B cell (primary cell): ENCODE results near the gene AATK. TPM values are rescaled to one million over a fixed set of nuclear protein-coding genes. Genes with fewer than 3 reads are reported as not detected.

Source experiments
- ATAC-seq: fragments of 200-7000 bp; cut with Tn5 transposase; one replicate; pipeline ENCODE4 v1.10.0; 2021; ENCODE audit warnings: low read depth, mild to moderate bottlenecking, moderate number of reproducible peaks, moderate library complexity
- CTCF ChIA-PET: fragments of 350-600 bp; sonication (Branson Sonifier 250); formaldehyde crosslinking; loops from one replicate; lab custom pipeline; 2021; ENCODE audit warnings: antibody characterized with exemption, inconsistent platforms; lab: Charles Lee
- POLR2A ChIA-PET: fragments of 350-600 bp; sonication (Branson Sonifier 250); formaldehyde crosslinking; loops from one replicate; lab custom pipeline; 2021; ENCODE audit warnings: antibody characterized with exemption; lab: Charles Lee
- DNase-seq: peaks from one replicate; pipeline ENCODE4 v3.0.0; 2013
- H2AFZ ChIP-seq: 2 replicates; pipeline ENCODE4 v1.6.1; 2012; ENCODE audit warnings: mild to moderate bottlenecking, low read depth, low read length; ENCODE audit not compliant: insufficient read depth, poor library complexity, severe bottlenecking
- H3K27ac ChIP-seq, 2 donors: 1 replicate in 1 of 2; 2 replicates in 1 of 2; pipeline ENCODE4 v1.5.1; 2012 to 2013; ENCODE audit warnings: low read length in 2 of 2, mild to moderate bottlenecking in 2 of 2, moderate library complexity in 1 of 2
- H3K27me3 ChIP-seq, 4 experiments: fragments of 200-600 bp in 1 of 4; sonication (generic) in 1 of 4; replicated peaks in 1 of 4; 1 replicate in 2 of 4; 2 replicates in 2 of 4; pipeline versions ENCODE4 v1.6.1 to v1.7.0; 2013 to 2016; ENCODE audit warnings: low read length in 3 of 4, mild to moderate bottlenecking in 2 of 4, mixed read lengths in 1 of 4, moderate library complexity in 1 of 4; ENCODE audit not compliant: insufficient read depth in 4 of 4, control insufficient read depth in 3 of 4; ENCODE audit errors: control extremely low read depth in 1 of 4
- H3K36me3 ChIP-seq, 2 experiments: replicated peaks in 1 of 2; 1 replicate in 1 of 2; 2 replicates in 1 of 2; pipeline versions ENCODE4 v1.6.1 to v1.7.1; 2013; ENCODE audit warnings: low read length in 1 of 2; ENCODE audit not compliant: insufficient read depth in 2 of 2, control insufficient read depth in 1 of 2; ENCODE audit errors: control extremely low read depth in 1 of 2, extremely low read depth in 1 of 2
- H3K4me1 ChIP-seq, 2 donors: fragments of 200-600 bp in 1 of 2; sonication (generic) in 1 of 2; 1 replicate in 1 of 2; 2 replicates in 1 of 2; pipeline versions ENCODE4 v1.5.1 to v1.6.1; 2013 to 2017; ENCODE audit warnings: low read length in 2 of 2; ENCODE audit not compliant: control insufficient read depth in 2 of 2, insufficient read depth in 2 of 2
- H3K4me2 ChIP-seq: replicated peaks from 2 replicates; pipeline ENCODE3; 2012; ENCODE audit warnings: mild to moderate bottlenecking, low read depth, low read length; ENCODE audit not compliant: poor library complexity, severe bottlenecking
- H3K4me3 ChIP-seq, 5 experiments: fragments of 200-600 bp in 1 of 5; sonication (generic) in 1 of 5; 1 replicate in 3 of 5; 2 replicates in 2 of 5; pipeline versions ENCODE4 v1.5.1 to v1.7.0; 2011 to 2016; ENCODE audit warnings: low read length in 4 of 5, mild to moderate bottlenecking in 4 of 5, low read depth in 2 of 5, control low read depth in 1 of 5, moderate library complexity in 1 of 5; ENCODE audit not compliant: insufficient read depth in 1 of 5; ENCODE audit errors: control extremely low read depth in 1 of 5, extremely low read depth in 1 of 5
- H3K79me2 ChIP-seq: fragments of 200-600 bp; sonication (generic); one replicate; pipeline ENCODE4 v1.6.0; 2016; ENCODE audit warnings: low read length; ENCODE audit not compliant: control insufficient read depth, insufficient read depth
- H3K9ac ChIP-seq: fragments of 200-600 bp; sonication (generic); 2 replicates; pipeline ENCODE4 v1.6.1; 2017; ENCODE audit warnings: mild to moderate bottlenecking, low read length, moderate library complexity
- H3K9me3 ChIP-seq, 3 donors: one replicate each; pipeline versions ENCODE4 v1.6.1 to v1.7.1; 2013; ENCODE audit warnings: low read length in 2 of 3; ENCODE audit not compliant: control insufficient read depth in 2 of 3, insufficient read depth in 1 of 3; ENCODE audit errors: control extremely low read depth in 1 of 3
- H4K20me1 ChIP-seq: 2 replicates; pipeline ENCODE4 v1.6.0; 2012; ENCODE audit warnings: mild to moderate bottlenecking, low read length; ENCODE audit not compliant: insufficient read depth, control insufficient read depth, poor library complexity, severe bottlenecking
- H3K27ac Mint-ChIP-seq: one replicate; pipeline ENCODE4 v1.8.0; 2021; ENCODE audit warnings: mixed read lengths
- H3K27me3 Mint-ChIP-seq: one replicate; pipeline ENCODE4 v1.8.0; 2021; ENCODE audit warnings: mixed read lengths
- H3K4me1 Mint-ChIP-seq: one replicate; pipeline ENCODE4 v1.8.0; 2021; ENCODE audit warnings: mixed read lengths
- H3K4me3 Mint-ChIP-seq: one replicate; pipeline ENCODE4 v1.8.0; 2021; ENCODE audit warnings: mixed read lengths
- H3K9me3 Mint-ChIP-seq: one replicate; pipeline ENCODE4 v1.8.0; 2022; ENCODE audit warnings: mixed read lengths; ENCODE audit not compliant: insufficient read depth
- EZH2 ChIP-seq: IDR thresholded peaks from 2 replicates; pipeline ENCODE4 v1.6.1; 2012; ENCODE audit warnings: borderline replicate concordance, low read depth, mild to moderate bottlenecking, moderate library complexity, low read length; ENCODE audit not compliant: insufficient read depth, poor library complexity, severe bottlenecking
- WGBS: methylation state at CpG from one replicate; pipeline ENCODE4 v1.1.5; 2013; ENCODE audit warnings: missing lambda C conversion rate; ENCODE audit not compliant: insufficient coverage; 5-methylcytosine and 5-hydroxymethylcytosine counted together
- intact Hi-C: fragments of 100-400 bp; cut with micrococcal nuclease; formaldehyde crosslinking; loops from one replicate; pipeline ENCODE4 v1.10.0; 2022
- polyA plus RNA-seq: library from polyadenylated mRNA; depleted of rRNA; stranded (reverse); fragments of >200 nt; gene quantifications from 2 replicates; pipeline ENCODE4 v1.2.3, GENCODE V29; 2012
- total RNA-seq, 2 donors: library from RNA; stranded (reverse); fragments of 120-200 nt in 1 of 2; gene quantifications; 1 replicate in 1 of 2; 2 replicates in 1 of 2; pipeline versions ENCODE4 v1.2.3 to v1.2.4, GENCODE V29; 2013 to 2022
- TF ChIP-seq, protein P1 (sequence below): fragments of 200-600 bp; IDR thresholded peaks from one replicate; pipeline ENCODE4 v1.8.0; 2022; ENCODE audit warnings: antibody characterized with exemption, mild to moderate bottlenecking

Gene AATK
- total and polyA plus RNA-seq, 2 donors (not counting 1 experiment from before 2014, with no cell fraction given) = 0.21 to 1.7 TPM

DNA sequence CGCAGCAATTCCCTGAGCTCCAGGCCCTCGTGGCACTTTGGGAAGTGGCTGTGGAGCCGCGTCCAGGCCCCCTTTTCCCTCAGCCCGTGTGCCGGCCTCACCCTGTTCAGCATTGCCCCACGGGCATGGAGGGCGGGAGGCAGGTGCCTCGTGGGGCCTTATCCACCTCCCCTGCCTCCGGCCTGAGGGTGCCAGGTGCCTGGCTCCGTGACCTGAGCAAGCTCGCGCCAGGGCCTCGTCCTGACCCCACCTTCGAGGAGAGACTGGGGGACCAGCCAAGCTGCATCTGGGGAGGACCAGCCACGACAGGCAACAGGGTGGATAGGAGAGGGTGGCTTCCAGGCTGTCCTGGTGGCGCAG lies 27.0 kb upstream of the AATK start:
- ChIA-PET POLR2A (no interaction called here), CTCF (no interaction called here)
- Histone ChIP-seq H4K20me1 (no peaks in the 10 kb centered on the region), H3K36me3 (peaks cover 0 to 11% of the 10 kb centered on the region in 2 experiments), H3K9ac (no peak overlapping the region), H3K4me1 (no peaks in the 10 kb centered on the region), H2AFZ (no peak overlapping the region), H3K4me2 (no peak overlapping the region), H3K27me3 (no peaks in the 10 kb centered on the region), H3K79me2 (no peaks in the 10 kb centered on the region), H3K4me3 (no peak overlapping the region), H3K27ac (no peak overlapping the region), H3K9me3 (no peaks in the 10 kb centered on the region)
- no peak overlapping the region for H3K27ac Mint-ChIP-seq
- 96% methylated on average over 17 of the region's 17 CpGs for WGBS
- no peak for TF ChIP-seq EZH2
- TF ChIP-seq, protein P1, sequence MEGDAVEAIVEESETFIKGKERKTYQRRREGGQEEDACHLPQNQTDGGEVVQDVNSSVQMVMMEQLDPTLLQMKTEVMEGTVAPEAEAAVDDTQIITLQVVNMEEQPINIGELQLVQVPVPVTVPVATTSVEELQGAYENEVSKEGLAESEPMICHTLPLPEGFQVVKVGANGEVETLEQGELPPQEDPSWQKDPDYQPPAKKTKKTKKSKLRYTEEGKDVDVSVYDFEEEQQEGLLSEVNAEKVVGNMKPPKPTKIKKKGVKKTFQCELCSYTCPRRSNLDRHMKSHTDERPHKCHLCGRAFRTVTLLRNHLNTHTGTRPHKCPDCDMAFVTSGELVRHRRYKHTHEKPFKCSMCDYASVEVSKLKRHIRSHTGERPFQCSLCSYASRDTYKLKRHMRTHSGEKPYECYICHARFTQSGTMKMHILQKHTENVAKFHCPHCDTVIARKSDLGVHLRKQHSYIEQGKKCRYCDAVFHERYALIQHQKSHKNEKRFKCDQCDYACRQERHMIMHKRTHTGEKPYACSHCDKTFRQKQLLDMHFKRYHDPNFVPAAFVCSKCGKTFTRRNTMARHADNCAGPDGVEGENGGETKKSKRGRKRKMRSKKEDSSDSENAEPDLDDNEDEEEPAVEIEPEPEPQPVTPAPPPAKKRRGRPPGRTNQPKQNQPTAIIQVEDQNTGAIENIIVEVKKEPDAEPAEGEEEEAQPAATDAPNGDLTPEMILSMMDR = no peak
- ATAC-seq = no peak
- H3K27me3 Mint-ChIP-seq = no peaks in the 10 kb centered on the region
- H3K9me3 Mint-ChIP-seq = no peaks in the 10 kb centered on the region
- no peak overlapping the region for H3K4me3 Mint-ChIP-seq
- H3K4me1 Mint-ChIP-seq = no peaks in the 10 kb centered on the region
- no peak for DNase-seq
- intact Hi-C loops = no loop called here

- Histone ChIP-seq H3K9ac (no peak overlapping the region), H3K27ac (no peak overlapping the region), H3K79me2 (no peaks in the 10 kb centered on the region), H4K20me1 (no peaks in the 10 kb centered on the region), H3K9me3 (no peaks in the 10 kb centered on the region), H3K4me2 (no peak overlapping the region), H2AFZ (no peak overlapping the region), H3K36me3 (peaks cover 0 to 11% of the 10 kb centered on the region in 2 experiments), H3K27me3 (no peaks in the 10 kb centered on the region), H3K4me1 (no peaks in the 10 kb centered on the region), H3K4me3 (no peak overlapping the region)
- Mint-ChIP-seq H3K27me3 (no peaks in the 10 kb centered on the region), H3K9me3 (no peaks in the 10 kb centered on the region), H3K4me3 (no peak overlapping the region), H3K27ac (no peak overlapping the region), H3K4me1 (no peaks in the 10 kb centered on the region)
- ChIA-PET POLR2A (interaction anchor here (0.6 kb wide), 1 partner anchor 320 kb away, joined by 4 read pairs; the partner anchor contains the start of gene ACTG1), CTCF (no interaction called here)
- WGBS = 94% methylated on average over 30 of the region's 34 CpGs
- intact Hi-C loops = no loop called here
- TF ChIP-seq EZH2 = no peak
- TF ChIP-seq, protein P1 = no peak
- DNase-seq = no peak
- no peak for ATAC-seq
Measured at GRCh38 chr17:81192386-81193050, 26.5 kb upstream of the AATK start.
